ENCODE measurements around the gene SUGCT.
"Not testable (repeated sequence)": the region's sequence is repeated elsewhere in the genome, so short reads cannot be mapped to it uniquely, and the experiment has no call there.

The SUGCT gene

GRCh38 chr7:40134428-40135316, at the start of gene SUGCT, which contains the start of gene MPLKIP:
Gene SUGCT, plus strand, starts transcription at chr7:40135005.
Gene MPLKIP, minus strand, starts transcription at chr7:40134622. Its CDS starts 55 bp downstream, at chr7:40134567.
- DNase-seq: peak; percentile 84

- DNase-seq: no peak
These were observed 42.6 kb upstream of the SUGCT start for GRCh38 chr7:40092182-40092581.

DNA sequence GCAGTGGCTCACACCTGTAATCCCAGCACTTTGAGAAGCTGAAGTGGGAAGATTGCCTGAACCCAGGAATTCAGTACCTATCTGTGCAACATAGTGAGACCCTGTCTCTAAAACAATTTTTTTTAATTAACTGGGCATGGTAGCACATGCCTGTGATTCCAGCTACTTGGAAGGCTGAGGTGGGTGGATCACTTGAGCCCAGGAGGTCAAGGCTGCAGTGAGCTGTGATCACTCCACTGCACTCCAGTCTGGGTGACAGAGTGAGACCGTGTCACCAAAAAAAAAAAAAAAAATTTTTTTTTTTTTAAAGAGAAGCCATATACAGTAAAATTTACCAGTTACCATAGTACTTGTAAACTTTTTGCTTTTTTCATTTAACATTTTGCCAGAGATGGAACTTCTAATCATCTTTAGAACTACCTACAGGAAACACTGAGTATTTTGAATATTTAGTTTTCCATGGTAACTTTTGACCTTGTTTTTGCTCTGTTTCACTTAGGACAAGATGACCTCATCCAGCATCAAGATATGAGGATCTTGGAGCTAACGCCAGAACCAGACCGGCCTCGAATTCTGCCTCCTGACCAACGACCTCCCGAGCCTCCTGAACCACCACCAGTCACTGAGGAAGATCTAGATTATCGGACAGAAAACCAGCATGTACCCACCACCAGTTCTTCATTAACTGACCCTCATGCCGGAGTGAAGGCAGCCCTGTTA, 41.0 kb upstream of the SUGCT start:
- DNase-seq: no peak

GRCh38 chr7:40095230-40095629, 39.6 kb upstream of the SUGCT start:
- DNase-seq: no peak

DNA sequence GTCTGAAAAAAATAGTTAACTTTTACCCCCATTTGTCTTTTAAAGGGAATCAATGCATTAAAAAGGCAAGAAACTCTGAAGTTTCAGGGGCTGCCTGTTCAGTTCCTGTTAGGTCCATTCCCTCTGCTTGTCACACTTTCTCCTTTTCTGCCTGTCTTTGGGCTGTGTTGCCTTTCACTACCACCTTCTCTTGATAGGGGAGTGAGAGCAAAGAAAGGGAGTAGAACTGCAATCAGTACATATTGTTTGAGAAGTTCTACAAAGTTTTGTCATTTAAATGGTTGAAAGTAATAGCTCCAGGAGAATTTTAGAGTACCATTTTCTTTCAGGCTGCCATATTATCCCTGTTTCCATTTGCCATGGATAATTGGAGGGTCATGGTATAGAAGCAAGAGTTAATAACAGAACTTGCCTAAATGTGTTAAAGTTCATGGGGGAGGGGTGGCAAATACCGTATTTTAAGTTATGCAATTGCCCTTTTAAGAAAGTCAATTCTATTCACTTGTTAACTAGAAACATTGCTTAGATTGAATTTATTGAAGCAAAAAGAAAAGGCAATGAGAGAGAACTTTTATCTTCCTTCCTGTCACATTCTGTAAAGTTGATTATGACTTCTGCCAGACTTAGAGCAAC, 39.0 kb upstream of the SUGCT start:
- no peak for DNase-seq

- peak; percentile 20 for DNase-seq
These were observed 37.1 kb upstream of the SUGCT start for GRCh38 chr7:40097728-40098127.

DNA sequence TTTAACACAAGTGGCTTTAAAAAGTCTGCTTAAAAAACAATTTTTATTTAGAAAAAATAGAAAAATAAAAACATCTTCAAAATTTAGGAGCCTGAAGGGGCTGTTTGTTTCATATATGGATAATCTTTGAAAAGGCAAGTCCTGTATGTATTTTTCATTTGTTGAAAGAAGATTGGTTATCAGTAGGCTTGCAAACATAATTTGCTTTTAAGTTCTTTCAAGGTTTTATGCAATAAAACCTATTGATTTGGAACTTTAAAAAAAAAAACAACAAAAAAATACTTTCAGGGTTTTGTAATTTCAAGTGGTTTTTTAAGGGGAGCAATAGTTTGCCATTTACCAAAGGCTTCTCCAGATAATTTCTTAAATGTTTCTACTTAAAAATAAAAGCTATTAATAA, 36.0 kb upstream of the SUGCT start:
- no peak for DNase-seq

DNA sequence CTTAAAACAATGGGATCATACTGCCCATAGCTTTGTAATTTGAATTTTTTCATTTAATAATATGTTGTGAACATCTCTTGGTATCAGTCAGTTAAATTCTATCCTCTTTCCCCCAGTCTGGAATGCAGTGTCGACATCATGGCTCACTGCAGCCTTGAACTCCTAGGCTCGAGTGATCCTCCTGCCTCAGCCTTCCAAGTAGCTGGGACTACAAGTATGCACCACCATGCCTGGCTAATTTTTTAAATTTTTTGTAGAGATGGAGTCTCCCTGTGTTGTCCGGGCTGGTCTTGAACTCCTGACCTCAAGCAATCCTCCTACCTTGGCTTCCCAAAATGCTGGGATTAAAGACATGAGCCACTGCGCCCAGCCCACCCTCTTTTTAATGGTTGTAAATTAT, 35.0 kb upstream of the SUGCT start:
- DNase-seq: no peak

- DNase-seq: no peak
These were observed 33.6 kb upstream of the SUGCT start for GRCh38 chr7:40101201-40101600.

- DNase-seq: no peak
These were observed 31.9 kb upstream of the SUGCT start for GRCh38 chr7:40102897-40103296.

DNA sequence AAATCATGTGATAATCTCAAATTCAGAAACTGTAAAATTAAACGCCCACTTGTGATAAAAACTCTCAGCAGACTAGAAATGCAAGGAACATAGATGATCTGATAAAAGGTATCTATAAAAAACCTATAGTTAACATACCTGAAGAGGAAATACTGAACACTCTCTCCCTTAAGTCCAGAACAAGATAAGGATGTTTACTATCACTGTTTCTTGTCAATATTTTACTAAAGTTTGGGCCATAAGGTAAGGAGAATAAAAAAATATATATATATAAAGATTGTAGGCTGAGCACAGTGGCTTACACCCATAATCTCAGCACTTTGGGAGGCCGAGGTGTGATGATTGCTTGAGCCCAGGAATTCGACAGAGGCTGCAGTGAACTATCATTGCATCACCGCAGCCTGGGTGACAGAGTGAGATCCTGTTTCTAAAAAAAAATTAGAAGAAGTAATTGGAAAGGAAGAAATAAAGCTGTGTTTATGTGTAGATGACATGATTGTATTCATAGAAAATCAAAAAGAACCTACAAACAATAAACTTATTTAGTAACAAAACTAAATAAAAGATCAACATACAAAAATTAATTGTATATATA, 28.8 kb upstream of the SUGCT start:
- peak; percentile 10 for DNase-seq

DNA sequence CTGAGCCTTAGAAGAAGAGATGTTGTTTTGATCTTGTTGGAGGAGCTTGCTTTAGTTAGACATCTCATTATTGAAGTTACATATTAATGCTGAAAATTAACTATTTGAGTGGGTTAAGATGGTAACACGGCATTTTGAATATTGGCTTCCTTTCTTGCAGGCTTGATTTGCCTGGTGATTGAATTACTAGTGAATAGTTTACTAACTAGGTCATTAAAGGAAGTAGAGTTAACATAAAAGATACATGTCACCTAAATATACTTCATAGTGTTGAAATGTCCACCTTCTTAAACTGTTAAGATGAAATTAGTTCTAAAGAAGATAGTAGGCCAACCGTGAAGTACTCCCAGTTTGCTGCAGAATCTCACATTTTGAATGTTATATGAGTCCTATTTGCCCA, 18.9 kb upstream of the SUGCT start:
- no peak for DNase-seq

- not testable (repeated sequence) for DNase-seq
These were observed 17.6 kb upstream of the SUGCT start for GRCh38 chr7:40117199-40117598.

DNA sequence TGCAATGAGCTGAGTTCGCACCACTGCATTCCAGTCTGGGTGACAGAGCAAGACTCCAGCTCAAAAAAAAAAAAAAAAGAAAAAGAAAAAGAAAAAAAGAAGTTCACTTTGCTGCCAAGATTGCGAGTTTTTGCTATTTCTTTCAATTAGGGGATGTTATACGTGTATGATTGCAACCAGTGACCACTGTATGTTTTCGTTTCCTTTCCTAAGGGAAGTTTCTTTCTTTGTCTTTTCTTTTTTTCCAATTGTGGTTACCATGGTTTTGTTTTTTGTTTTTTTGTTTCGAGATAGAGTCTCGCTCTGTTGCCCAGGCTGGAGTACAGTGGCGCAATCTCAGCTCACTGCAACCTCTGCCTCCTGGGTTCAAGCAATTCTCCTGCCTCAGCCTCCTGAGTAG, 16.6 kb upstream of the SUGCT start:
- not testable (repeated sequence) for DNase-seq

DNA sequence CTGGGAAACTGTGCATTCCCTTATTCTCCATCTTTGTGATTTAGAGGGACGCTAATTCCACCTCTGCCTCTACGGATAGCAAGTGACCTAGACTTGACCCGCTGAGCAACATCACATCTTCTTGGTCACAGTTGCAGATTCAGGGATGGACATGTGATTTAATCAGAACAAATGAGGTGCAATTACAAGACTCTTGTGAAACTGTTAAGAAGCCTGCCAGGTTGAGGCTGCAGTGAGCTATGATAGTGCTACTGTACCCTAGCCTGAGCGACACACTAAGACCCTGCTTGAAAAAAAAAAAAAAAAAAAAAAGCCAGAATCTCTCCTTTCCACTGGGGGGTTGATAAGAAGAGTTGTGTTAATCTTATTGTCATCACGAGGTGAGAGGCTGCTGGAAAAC, 14.8 kb upstream of the SUGCT start:
- DNase-seq: no peak

- DNase-seq: not testable (repeated sequence)
These were observed 12.5 kb upstream of the SUGCT start for GRCh38 chr7:40122100-40122939.

DNA sequence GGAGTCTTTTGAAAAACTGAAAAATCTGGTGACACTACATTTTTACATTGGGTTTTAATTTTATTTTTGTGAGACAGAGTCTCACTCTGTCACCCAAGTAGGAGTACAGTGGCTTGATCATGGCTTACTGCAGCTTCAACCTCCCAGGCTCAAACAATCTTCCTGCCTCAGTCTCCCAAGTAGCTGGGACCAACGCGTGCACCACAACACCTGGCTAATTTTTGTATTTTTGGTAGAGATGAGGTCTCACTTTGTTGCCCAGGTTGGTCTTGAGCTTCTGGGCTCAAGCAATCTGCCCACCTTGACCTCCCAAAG, 11.9 kb upstream of the SUGCT start:
- DNase-seq: no peak

GRCh38 chr7:40133561-40134427, 1.0 kb upstream of the SUGCT start:
- peak; percentile 36 for DNase-seq

DNA sequence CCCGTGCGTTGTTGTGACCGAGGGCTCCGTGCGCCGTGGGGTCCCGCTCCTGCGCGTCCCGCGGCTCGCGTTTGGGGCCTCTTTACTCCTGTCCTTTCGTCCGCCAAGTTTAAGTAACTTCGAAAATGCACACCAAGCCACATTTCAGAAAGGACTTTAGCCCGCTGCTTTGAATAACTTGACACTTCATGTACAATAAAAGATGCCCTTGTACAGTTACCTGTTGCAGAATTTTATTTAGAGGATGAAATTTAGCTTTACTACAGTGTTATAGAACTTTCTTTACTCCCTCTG, 459 bp downstream of the SUGCT start:
- peak; percentile 8 for DNase-seq

DNA sequence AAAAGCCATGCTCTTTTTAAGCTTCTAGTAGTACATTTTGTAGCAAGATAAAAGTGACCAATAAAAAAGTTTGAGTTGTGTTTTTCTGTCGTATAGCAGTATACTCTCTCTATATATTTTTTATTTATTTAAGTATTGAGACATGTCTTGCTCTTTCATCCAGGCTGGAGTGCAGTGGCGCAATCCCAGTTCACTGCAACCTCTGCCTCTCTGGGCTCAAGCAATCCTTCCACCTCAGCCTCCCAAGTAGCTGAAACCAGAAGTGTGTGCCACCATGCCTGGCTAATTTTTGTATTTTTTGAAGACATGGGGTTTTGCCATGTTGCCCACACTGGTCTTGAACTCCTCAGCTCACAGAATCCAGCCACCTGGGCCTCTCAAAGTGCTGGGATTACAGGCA, 2.8 kb downstream of the SUGCT start:
- DNase-seq: no peak

DNA sequence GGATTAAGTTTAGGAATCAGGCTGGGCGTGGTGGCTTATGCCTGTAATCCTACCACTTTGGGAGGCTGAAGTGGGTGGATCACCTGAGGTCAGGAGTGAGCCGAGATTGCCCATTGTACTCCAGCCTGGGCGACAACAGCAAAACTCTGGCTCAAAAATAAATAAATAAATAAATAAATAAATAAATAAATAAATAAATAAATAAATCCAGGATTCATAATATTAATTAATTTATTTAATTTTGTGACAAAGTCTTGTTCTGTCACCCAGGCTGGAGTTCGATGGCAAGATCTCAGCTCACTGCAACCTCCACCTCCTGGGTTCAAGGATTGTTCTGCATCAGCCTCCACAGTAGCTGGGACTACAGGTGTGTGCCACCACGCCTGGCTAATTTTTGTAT, 4.2 kb downstream of the SUGCT start:
- DNase-seq: no peak

DNA sequence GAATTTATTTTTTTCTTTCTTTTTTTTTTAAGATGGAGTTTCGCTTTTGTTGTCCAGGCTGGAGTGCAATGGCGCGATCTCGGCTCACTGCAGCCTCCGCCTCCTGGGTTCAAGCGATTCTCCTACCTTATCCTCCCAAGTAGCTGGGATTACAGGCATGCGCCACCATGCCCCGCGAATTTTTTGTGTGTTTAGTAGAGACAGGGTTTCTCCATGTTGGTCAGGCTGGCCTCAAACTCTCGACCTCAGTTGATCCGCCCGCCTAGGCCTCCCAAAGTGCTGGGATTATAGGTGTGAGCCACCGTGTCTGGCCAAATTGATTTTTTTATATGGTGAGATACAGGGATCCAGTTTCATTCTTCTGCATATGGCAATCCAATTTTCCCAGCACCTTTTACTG, 5.1 kb downstream of the SUGCT start:
- DNase-seq: not testable (repeated sequence)

All from fibroblast of upper back skin (primary cell).